Measurements from ENCODE around the gene TCTN3.
"Not testable (repeated sequence)": the region's sequence is repeated elsewhere in the genome, so short reads cannot be mapped to it uniquely, and the experiment has no call there.

TCTN3 gene

GRCh38 chr10:95626500-95626899, 67.2 kb downstream of the TCTN3 start (continued):
- no peak for TF ChIP-seq SCRT1 (tag by site-specific recombination; IDR thresholded peaks at IDR 0.05; ENCODE audit: borderline replicate concordance)

GRCh38 chr10:95620415-95620814, 73.3 kb downstream of the TCTN3 start:
- TF ChIP-seq ZNF146 (tag by site-specific recombination; IDR thresholded peaks at IDR 0.05) (peak; percentile 96), ZNF580 (tag by site-specific recombination; IDR thresholded peaks at IDR 0.05) (peak; percentile 79)
- H3K4me1 ChIP-seq (ENCODE audit: control insufficient read depth, insufficient read depth, low read length); POLR2A ChIA-PET; H3K9me3 ChIP-seq (ENCODE audit: control insufficient read depth, insufficient read depth, low read depth, low read length); H3K27ac ChIP-seq (ENCODE audit: extremely low read depth, low read depth, low read length); H3K4me3 ChIP-seq (ENCODE audit: low read depth, low read length); CTCF ChIA-PET: not testable (repeated sequence)
- H3K36me3 ChIP-seq (ENCODE audit: control insufficient read depth in 2 of 2, insufficient read depth in 1 of 2, low read length in 2 of 2), result peaks cover 41 to 76% of the 10 kb centered on the region in 2 experiments

GRCh38 chr10:95618101-95618500, 75.6 kb downstream of the TCTN3 start:
- TF ChIP-seq ZNF529 (tag by site-specific recombination; IDR thresholded peaks at IDR 0.05; ENCODE audit: insufficient replicate concordance) (no peak), ZNF423 (tag by site-specific recombination; IDR thresholded peaks at IDR 0.05) (no peak), BCL11B (tag by site-specific recombination; IDR thresholded peaks at IDR 0.05; ENCODE audit: low read depth) (no peak), ZNF140 (tag by site-specific recombination; IDR thresholded peaks at IDR 0.05) (no peak), ZBTB20 (tag by site-specific recombination; IDR thresholded peaks at IDR 0.05) (no peak), ZBTB49 (tag by site-specific recombination; IDR thresholded peaks at IDR 0.05; ENCODE audit: low read depth) (no peak), ZFP41 (tag by site-specific recombination; IDR thresholded peaks at IDR 0.05; ENCODE audit: borderline replicate concordance) (no peak), ZNF362 (tag by site-specific recombination; IDR thresholded peaks at IDR 0.05) (no peak), OVOL3 (tag by site-specific recombination; IDR thresholded peaks at IDR 0.05) (no peak), ZNF10 (tag by site-specific recombination; IDR thresholded peaks at IDR 0.05) (no peak), GLIS2 (tag by site-specific recombination; IDR thresholded peaks at IDR 0.05) (no peak), ZNF785 (tag by site-specific recombination; IDR thresholded peaks at IDR 0.05) (no peak), ZNF48 (tag by site-specific recombination; IDR thresholded peaks at IDR 0.05) (no peak), ZFP3 (tag by site-specific recombination; IDR thresholded peaks at IDR 0.05; ENCODE audit: low read depth) (no peak), ZNF350 (tag by site-specific recombination; IDR thresholded peaks at IDR 0.05) (no peak), ZNF623 (tag by site-specific recombination; IDR thresholded peaks at IDR 0.05) (no peak), ZBTB6 (tag by site-specific recombination; IDR thresholded peaks at IDR 0.05) (no peak)
- H3K4me1 ChIP-seq (ENCODE audit: control insufficient read depth, insufficient read depth, low read length), result no peaks in the 10 kb centered on the region
- peaks cover 48 to 82% of the 10 kb centered on the region in 2 experiments for H3K36me3 ChIP-seq (ENCODE audit: control insufficient read depth in 2 of 2, insufficient read depth in 1 of 2, low read length in 2 of 2)
- ChIA-PET POLR2A (no interaction called here), CTCF (interaction anchor here (1.8 kb wide), 1 partner anchor 243 kb away, joined by 5 read pairs; no protein-coding TSS in a partner anchor)
- no peak overlapping the region for H3K27ac ChIP-seq (ENCODE audit: extremely low read depth, low read depth, low read length)
- no peaks in the 10 kb centered on the region for H3K9me3 ChIP-seq (ENCODE audit: control insufficient read depth, insufficient read depth, low read depth, low read length)
- no peak overlapping the region for H3K4me3 ChIP-seq (ENCODE audit: low read depth, low read length)

Data from HEK293 (cell line).